HL-60 (cell line): Measurements from ENCODE around the gene STX2.
"Not testable (repeated sequence)": the region's sequence is repeated elsewhere in the genome, so short reads cannot be mapped to it uniquely, and the experiment has no call there.

Experiments
- GABPA ChIP-seq: IDR thresholded peaks from 2 replicates; pipeline ENCODE4 v1.6.1; 2012; ENCODE audit warnings: low read depth
- POLR2AphosphoS5 ChIP-seq: IDR thresholded peaks from 2 replicates; pipeline ENCODE4 v1.6.1; 2012; ENCODE audit warnings: low read depth
- SPI1 ChIP-seq: IDR thresholded peaks from 2 replicates; pipeline ENCODE4 v1.6.1; 2012; ENCODE audit warnings: low read depth, mild to moderate bottlenecking, borderline replicate concordance
- TF ChIP-seq, protein P1 (sequence below): IDR thresholded peaks from one replicate; pipeline ENCODE4 v1.5.1; 2011; ENCODE audit warnings: low read length, control low read depth, inconsistent platforms; ENCODE audit not compliant: insufficient read depth
- TF ChIP-seq, protein P2 (sequence below): IDR thresholded peaks from 2 replicates; pipeline ENCODE4 v1.6.1; 2012; ENCODE audit warnings: low read depth; ENCODE audit not compliant: insufficient replicate concordance

DNA sequence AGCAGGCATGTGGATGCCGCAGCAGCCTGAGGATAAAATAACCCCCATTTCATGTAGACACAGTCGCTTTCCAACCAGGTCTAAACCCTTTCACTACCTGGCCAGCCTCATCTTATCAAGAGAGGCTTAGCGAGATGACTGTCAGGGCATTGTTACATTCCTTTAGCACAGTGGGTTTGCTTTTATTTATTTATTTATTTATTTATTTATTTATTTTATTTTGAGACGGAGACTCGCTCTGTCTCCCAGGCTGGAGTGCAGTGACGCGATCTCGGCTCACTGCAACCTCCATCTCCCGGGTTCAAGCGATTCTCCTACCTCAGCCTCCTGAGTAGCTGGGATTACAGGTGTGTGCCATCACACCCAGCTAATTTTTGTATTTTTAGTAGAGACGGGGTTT, 87.0 kb downstream of the STX2 start:
- TF ChIP-seq, protein P1, sequence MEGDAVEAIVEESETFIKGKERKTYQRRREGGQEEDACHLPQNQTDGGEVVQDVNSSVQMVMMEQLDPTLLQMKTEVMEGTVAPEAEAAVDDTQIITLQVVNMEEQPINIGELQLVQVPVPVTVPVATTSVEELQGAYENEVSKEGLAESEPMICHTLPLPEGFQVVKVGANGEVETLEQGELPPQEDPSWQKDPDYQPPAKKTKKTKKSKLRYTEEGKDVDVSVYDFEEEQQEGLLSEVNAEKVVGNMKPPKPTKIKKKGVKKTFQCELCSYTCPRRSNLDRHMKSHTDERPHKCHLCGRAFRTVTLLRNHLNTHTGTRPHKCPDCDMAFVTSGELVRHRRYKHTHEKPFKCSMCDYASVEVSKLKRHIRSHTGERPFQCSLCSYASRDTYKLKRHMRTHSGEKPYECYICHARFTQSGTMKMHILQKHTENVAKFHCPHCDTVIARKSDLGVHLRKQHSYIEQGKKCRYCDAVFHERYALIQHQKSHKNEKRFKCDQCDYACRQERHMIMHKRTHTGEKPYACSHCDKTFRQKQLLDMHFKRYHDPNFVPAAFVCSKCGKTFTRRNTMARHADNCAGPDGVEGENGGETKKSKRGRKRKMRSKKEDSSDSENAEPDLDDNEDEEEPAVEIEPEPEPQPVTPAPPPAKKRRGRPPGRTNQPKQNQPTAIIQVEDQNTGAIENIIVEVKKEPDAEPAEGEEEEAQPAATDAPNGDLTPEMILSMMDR: not testable (repeated sequence)
- TF ChIP-seq, protein P2, sequence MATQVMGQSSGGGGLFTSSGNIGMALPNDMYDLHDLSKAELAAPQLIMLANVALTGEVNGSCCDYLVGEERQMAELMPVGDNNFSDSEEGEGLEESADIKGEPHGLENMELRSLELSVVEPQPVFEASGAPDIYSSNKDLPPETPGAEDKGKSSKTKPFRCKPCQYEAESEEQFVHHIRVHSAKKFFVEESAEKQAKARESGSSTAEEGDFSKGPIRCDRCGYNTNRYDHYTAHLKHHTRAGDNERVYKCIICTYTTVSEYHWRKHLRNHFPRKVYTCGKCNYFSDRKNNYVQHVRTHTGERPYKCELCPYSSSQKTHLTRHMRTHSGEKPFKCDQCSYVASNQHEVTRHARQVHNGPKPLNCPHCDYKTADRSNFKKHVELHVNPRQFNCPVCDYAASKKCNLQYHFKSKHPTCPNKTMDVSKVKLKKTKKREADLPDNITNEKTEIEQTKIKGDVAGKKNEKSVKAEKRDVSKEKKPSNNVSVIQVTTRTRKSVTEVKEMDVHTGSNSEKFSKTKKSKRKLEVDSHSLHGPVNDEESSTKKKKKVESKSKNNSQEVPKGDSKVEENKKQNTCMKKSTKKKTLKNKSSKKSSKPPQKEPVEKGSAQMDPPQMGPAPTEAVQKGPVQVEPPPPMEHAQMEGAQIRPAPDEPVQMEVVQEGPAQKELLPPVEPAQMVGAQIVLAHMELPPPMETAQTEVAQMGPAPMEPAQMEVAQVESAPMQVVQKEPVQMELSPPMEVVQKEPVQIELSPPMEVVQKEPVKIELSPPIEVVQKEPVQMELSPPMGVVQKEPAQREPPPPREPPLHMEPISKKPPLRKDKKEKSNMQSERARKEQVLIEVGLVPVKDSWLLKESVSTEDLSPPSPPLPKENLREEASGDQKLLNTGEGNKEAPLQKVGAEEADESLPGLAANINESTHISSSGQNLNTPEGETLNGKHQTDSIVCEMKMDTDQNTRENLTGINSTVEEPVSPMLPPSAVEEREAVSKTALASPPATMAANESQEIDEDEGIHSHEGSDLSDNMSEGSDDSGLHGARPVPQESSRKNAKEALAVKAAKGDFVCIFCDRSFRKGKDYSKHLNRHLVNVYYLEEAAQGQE: not testable (repeated sequence)
- TF ChIP-seq POLR2AphosphoS5, GABPA, SPI1: not testable (repeated sequence)
